SH-SY5Y (cell line): ENCODE data around the gene GRIK1.

Source experiments
- GATA2 ChIP-seq: IDR thresholded peaks from 2 replicates; pipeline ENCODE4 v1.6.1; 2011; ENCODE audit warnings: mild to moderate bottlenecking, low read depth, low read length
- GATA3 ChIP-seq: IDR thresholded peaks from 2 replicates; pipeline ENCODE4 v1.6.1; 2011; ENCODE audit warnings: low read depth, mild to moderate bottlenecking, low read length, moderate library complexity

DNA sequence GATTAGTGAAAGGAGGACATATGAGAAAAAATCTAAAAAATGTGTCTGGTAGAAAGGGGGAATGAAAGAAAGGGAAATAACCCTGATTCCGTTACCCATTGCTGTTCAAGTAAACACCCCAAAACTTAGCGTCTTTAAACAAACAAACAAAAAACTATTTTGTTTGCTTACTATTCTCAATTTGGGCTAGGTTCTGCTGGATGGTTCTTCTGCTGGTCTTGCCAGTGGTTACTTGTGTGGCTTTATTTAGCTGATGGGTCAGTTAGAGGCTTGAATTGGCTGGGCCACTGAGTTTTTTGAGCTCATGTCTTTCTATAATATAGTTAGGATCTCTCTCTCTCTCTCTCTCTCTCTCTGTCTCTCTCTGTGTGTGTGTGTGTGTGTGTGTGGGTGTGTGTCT lies 112.1 kb downstream of the GRIK1 start:
- TF ChIP-seq GATA2 (no peak), GATA3 (no peak)
